PC-9 (cell line): ENCODE measurements around the gene ALK. TPM values are rescaled to one million over a fixed set of nuclear protein-coding genes. Genes with fewer than 3 reads are reported as not detected.

Source experiments
- BruUV-seq: library from RNA; stranded (reverse); fragments of 400-500 nt; replicated peaks from 2 replicates; lab custom pipeline; 2021; lab: Mats Ljungman, UMichigan
- CTCF ChIA-PET: fragments of 300-600 bp; sonication (Branson Sonifier 250); formaldehyde crosslinking; loops from one replicate; lab custom pipeline; 2022; ENCODE audit warnings: antibody characterized with exemption; lab: Charles Lee
- POLR2A ChIA-PET: fragments of 300-600 bp; sonication (Branson Sonifier 250); formaldehyde crosslinking; loops from one replicate; lab custom pipeline; 2022; ENCODE audit warnings: antibody characterized with exemption; ENCODE audit not compliant: unreplicated experiment; lab: Charles Lee
- DNase-seq, 2 experiments: peaks; one replicate each; pipeline versions ENCODE4 v3.0.0 to v3.0.0-alpha.2; 2015 to 2022; ENCODE audit warnings: mixed read lengths in 1 of 2
- H2AFZ ChIP-seq: fragments of 200-600 bp; sonication (generic); 2 replicates; pipeline ENCODE4 v1.8.1; 2017; ENCODE audit warnings: antibody characterized with exemption
- H3F3A ChIP-seq: fragments of 200-600 bp; sonication (generic); 2 replicates; pipeline ENCODE4 v1.8.1; 2017; ENCODE audit warnings: antibody characterized with exemption, mild to moderate bottlenecking, low read depth; ENCODE audit not compliant: insufficient read depth
- H3K27ac ChIP-seq: fragments of 200-600 bp; sonication (generic); 2 replicates; pipeline ENCODE4 v1.6.1; 2016; ENCODE audit warnings: mixed run types
- H3K27me3 ChIP-seq: fragments of 200-600 bp; sonication (generic); 2 replicates; pipeline ENCODE4 v1.6.1; 2016; ENCODE audit warnings: low read depth, mixed run types; ENCODE audit not compliant: insufficient read depth
- H3K36me3 ChIP-seq: fragments of 200-600 bp; sonication (generic); 2 replicates; pipeline ENCODE4 v1.6.1; 2016; ENCODE audit warnings: low read depth, mixed run types
- H3K4me1 ChIP-seq: fragments of 200-600 bp; sonication (generic); replicated peaks from 2 replicates; pipeline ENCODE4 v1.6.1; 2016; ENCODE audit warnings: mixed run types; ENCODE audit not compliant: insufficient read depth
- H3K4me2 ChIP-seq: fragments of 200-600 bp; sonication (generic); 2 replicates; pipeline ENCODE4 v1.6.1; 2017; ENCODE audit warnings: mixed run types
- H3K4me3 ChIP-seq: fragments of 200-600 bp; sonication (generic); 2 replicates; pipeline ENCODE4 v1.6.1; 2016; ENCODE audit warnings: mixed run types
- H3K79me2 ChIP-seq: fragments of 200-600 bp; sonication (generic); 2 replicates; pipeline ENCODE4 v1.6.1; 2017; ENCODE audit warnings: low read depth, mixed run types
- H3K9me2 ChIP-seq: fragments of 200-600 bp; sonication (generic); 2 replicates; pipeline ENCODE4 v1.8.1; 2017; ENCODE audit warnings: mild to moderate bottlenecking; ENCODE audit not compliant: insufficient read depth
- H3K9me3 ChIP-seq: fragments of 200-600 bp; sonication (generic); 2 replicates; pipeline ENCODE4 v1.8.1; 2016; ENCODE audit warnings: low read depth; ENCODE audit not compliant: insufficient read depth
- H4K20me1 ChIP-seq: fragments of 200-600 bp; sonication (generic); 2 replicates; pipeline ENCODE4 v1.8.1; 2017; ENCODE audit not compliant: insufficient read depth
- EZH2 ChIP-seq: fragments of 200-600 bp; sonication (generic); IDR thresholded peaks from 2 replicates; pipeline ENCODE4 v1.8.0; 2017; ENCODE audit warnings: antibody characterized with exemption, low read depth
- intact Hi-C: fragments of 100-400 bp; cut with micrococcal nuclease; formaldehyde crosslinking; loops from one replicate; pipeline ENCODE4 v1.10.0; 2022; ENCODE audit not compliant: unreplicated experiment
- total RNA-seq: library from RNA; stranded (reverse); gene quantifications from 2 replicates; pipeline ENCODE4 v1.2.3, GENCODE V29; 2021
- TF ChIP-seq, protein P1 (sequence below): fragments of 200-600 bp; sonication (generic); conservative IDR thresholded peaks from 2 replicates; pipeline ENCODE4 v1.6.1; 2017; ENCODE audit warnings: mixed run types, antibody characterized with exemption, mild to moderate bottlenecking, moderate library complexity

ALK gene
- total RNA-seq, 1 experiment from 2014 or later, result not detected

DNA sequence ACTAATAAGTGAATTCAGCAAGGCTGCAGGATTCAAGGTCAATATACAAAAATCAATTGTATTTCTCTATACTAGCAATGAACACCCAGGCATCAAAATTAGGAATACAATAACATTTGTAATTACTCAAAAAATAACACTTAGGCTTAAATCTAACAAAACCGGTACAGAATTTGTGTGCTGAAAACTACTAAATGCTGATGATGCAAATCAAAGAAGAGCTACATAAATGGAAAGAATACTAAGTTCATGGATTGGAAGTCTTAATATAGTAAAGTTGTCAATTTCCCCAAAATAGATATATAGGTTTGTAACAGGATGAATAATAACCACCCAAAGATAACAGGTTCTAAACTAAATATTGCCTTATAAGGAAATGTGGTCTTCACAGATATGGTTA is 286.5 kb downstream of the ALK start:
- Histone ChIP-seq H2AFZ (no peak overlapping the region), H3K27ac (no peak overlapping the region), H3K4me2 (no peak overlapping the region), H3K79me2 (no peaks in the 10 kb centered on the region), H3K9me2 (no peaks in the 10 kb centered on the region), H3K27me3 (peaks cover 38% of the 10 kb centered on the region), H3K4me1 (no peaks in the 10 kb centered on the region), H3K36me3 (no peaks in the 10 kb centered on the region), H3F3A (no peaks in the 10 kb centered on the region), H3K4me3 (no peak overlapping the region), H4K20me1 (no peaks in the 10 kb centered on the region), H3K9me3 (no peaks in the 10 kb centered on the region)
- intact Hi-C loops, result no loop called here
- DNase-seq, result no peak
- ChIA-PET CTCF (no interaction called here), POLR2A (no interaction called here)
- TF ChIP-seq, protein P1, sequence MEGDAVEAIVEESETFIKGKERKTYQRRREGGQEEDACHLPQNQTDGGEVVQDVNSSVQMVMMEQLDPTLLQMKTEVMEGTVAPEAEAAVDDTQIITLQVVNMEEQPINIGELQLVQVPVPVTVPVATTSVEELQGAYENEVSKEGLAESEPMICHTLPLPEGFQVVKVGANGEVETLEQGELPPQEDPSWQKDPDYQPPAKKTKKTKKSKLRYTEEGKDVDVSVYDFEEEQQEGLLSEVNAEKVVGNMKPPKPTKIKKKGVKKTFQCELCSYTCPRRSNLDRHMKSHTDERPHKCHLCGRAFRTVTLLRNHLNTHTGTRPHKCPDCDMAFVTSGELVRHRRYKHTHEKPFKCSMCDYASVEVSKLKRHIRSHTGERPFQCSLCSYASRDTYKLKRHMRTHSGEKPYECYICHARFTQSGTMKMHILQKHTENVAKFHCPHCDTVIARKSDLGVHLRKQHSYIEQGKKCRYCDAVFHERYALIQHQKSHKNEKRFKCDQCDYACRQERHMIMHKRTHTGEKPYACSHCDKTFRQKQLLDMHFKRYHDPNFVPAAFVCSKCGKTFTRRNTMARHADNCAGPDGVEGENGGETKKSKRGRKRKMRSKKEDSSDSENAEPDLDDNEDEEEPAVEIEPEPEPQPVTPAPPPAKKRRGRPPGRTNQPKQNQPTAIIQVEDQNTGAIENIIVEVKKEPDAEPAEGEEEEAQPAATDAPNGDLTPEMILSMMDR, result no peak
- TF ChIP-seq EZH2, result no peak
- BruUV-seq, result no TSS peak

DNA sequence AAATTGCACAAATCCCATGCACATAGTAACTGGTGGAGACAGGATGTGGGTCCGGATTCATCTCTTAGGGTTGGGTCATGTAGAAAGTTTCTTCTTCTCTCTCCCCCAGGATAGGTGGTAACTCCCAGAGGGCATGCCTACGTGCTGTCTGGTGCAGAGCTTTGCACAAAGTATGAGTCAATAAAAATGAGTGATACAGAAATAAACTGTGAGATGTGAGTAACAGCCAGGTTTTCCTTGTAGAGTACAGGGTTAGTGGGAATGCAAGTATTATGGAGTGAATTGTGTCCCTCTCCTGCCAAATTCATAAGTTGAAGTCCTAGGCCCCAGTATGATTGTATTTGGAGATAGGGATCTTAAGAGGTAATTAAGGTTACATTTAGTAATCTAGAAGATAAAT is 289.4 kb downstream of the ALK start:
- Histone ChIP-seq H3K27me3 (peaks cover 28% of the 10 kb centered on the region), H3K9me2 (no peaks in the 10 kb centered on the region), H3F3A (no peaks in the 10 kb centered on the region), H3K9me3 (no peaks in the 10 kb centered on the region), H3K79me2 (no peaks in the 10 kb centered on the region), H2AFZ (no peak overlapping the region), H4K20me1 (0 out of 2 replicates have a peak, but pooled peaks cover 6% of the 10 kb centered on the region), H3K36me3 (no peaks in the 10 kb centered on the region), H3K4me3 (no peak overlapping the region), H3K27ac (no peak overlapping the region), H3K4me1 (no peaks in the 10 kb centered on the region), H3K4me2 (no peak overlapping the region)
- intact Hi-C loops, result no loop called here
- ChIA-PET CTCF (no interaction called here), POLR2A (no interaction called here)
- no TSS peak for BruUV-seq
- DNase-seq, result no peak
- TF ChIP-seq, protein P1, result no peak
- no peak for TF ChIP-seq EZH2

DNA sequence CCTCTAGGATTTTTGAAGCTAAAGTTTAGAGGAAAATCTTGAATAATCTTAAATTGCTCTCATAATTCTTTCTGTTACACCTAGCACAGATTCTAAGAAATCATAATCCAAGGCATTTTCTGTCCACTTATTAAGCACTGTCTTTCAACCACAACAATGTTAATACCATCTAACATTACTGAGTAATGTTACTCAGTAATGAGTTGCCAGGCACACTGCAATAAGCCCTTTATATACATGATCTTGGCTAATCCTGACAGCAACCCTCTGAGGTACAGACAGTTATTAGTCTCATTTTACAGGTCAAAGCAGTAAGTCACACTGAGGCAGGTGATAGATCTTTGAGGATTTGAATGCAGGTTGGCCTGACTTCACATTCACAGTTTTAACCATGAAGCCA is 291.9 kb downstream of the ALK start:
- no peaks in the 10 kb centered on the region for H3K79me2 ChIP-seq
- H3K4me1 ChIP-seq, result no peaks in the 10 kb centered on the region
- no peaks in the 10 kb centered on the region for H3K9me3 ChIP-seq
- H3K9me2 ChIP-seq, result no peaks in the 10 kb centered on the region
- H2AFZ ChIP-seq, result no peak overlapping the region
- H3K27ac ChIP-seq, result no peak overlapping the region
- no peaks in the 10 kb centered on the region for H3F3A ChIP-seq
- BruUV-seq, result no TSS peak
- TF ChIP-seq EZH2, result no peak
- TF ChIP-seq, protein P1, result no peak
- intact Hi-C loops, result no loop called here
- 0 out of 2 replicates have a peak, but pooled peaks cover 6% of the 10 kb centered on the region for H4K20me1 ChIP-seq
- ChIA-PET CTCF (no interaction called here), POLR2A (no interaction called here)
- DNase-seq, result no peak
- H3K36me3 ChIP-seq, result no peaks in the 10 kb centered on the region
- H3K4me3 ChIP-seq, result no peak overlapping the region
- H3K4me2 ChIP-seq, result no peak overlapping the region
- peaks cover 39% of the 10 kb centered on the region for H3K27me3 ChIP-seq
